NCI-H748 treated with DMSO at 0.1 percent for 48 hours (cell line): ENCODE data around the gene ZDHHC9.

Experiments used
- DNase-seq: peaks from one replicate; lab custom pipeline; 2025; lab: John Stamatoyannopoulos, UW

ZDHHC9 gene

DNA sequence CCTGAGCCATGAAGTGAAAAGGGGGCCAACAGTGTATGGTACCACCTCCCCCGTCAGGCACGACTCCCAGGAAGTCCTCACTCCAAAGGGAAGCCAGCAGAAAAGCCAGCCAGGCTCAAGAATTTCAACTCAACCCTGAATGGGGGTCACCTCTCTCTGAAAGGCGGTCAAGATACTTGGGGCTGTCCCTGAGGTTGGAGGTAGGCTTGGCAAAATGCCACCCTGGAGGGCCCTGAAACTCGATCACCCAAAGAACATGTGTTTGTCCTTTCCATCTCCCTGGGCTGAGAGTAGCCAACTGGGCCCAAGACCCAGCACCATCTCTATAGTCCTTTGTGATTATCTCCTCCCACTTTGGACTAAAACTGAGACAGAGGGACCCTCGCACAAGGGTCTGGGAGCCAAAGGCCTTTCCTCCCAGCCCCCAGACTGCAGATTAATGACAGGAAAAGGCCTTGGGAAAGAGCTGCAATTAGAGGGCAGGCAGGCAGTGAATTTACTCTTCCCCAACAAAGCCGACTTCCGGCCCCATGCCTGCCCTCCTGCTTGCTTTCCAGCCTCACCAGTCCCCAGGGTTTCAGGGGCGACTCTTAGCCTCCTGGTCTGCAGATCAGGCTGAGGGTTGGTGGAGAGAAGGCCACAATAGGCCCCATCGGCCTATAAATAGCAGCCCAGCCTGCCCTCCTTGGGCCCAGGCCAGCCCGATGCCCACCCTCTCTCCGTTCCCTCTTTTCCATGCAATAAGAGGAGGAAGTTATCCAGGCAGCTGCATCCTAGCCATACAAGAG lies 58.3 kb downstream of the ZDHHC9 start:
- no peak for DNase-seq

DNA sequence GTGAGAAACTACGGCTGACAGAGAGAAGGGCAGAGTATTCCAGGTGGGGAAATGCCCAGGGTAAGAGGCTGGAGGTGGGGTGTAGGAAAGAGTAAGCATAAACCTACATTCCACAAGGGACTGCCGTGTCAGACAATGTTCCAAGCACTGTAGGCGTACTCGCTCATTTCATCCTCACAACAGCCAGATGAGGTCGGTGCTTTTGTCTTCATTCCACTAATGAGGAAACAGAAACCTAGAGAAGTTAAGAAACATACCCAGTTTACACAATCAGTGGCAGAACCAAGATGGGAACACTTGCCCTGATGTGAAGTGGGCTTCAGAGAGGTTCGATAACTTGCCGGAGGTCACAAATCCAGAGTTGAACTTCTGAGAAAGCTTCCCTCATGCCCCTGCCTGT lies 59.3 kb downstream of the ZDHHC9 start:
- DNase-seq = no peak

- no peak for DNase-seq
Observed at GRCh38 chrX:129783291-129783713, 60.4 kb downstream of the ZDHHC9 start.

- no peak for DNase-seq
Observed at GRCh38 chrX:129782706-129783105, 61.0 kb downstream of the ZDHHC9 start.

DNA sequence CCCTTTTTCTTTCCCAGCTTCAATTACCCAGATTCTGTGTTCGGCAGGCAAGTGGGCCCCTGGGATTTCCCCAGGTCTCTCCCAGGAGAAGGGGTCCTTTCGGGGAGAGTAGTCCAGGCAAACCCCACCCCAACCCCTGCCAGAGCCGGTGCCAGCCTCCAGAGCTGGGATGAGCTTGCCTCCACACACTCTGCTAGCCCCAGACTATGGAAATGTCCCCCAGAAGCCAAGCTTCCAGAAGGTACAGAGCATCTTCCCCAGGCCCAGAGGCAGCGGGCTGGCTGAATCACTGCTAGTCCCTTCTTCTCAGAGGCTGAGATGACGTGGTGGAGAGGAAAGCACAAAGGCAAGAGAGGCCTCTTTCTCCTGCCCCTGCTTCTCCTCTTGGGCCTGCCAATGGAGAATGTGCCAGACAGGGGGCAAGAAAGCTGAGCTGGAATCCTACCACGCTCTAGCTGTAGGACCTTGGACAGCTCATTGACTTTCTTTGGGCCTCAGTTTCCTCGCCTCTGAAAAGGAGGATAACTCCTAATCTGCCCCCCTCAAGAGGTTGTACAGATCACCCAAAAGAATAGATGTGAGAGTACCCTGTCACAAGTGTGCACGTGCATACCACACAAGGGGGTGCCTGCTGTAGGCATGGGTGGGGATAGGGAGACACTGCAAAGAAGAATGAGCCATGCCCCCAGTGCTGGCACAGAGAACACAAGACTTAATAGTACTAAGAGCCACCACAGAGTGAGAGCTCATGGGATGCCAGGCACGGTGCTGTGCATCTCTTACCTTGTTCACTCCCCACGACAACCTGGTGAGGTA lies 61.8 kb downstream of the ZDHHC9 start:
- no peak for DNase-seq

DNA sequence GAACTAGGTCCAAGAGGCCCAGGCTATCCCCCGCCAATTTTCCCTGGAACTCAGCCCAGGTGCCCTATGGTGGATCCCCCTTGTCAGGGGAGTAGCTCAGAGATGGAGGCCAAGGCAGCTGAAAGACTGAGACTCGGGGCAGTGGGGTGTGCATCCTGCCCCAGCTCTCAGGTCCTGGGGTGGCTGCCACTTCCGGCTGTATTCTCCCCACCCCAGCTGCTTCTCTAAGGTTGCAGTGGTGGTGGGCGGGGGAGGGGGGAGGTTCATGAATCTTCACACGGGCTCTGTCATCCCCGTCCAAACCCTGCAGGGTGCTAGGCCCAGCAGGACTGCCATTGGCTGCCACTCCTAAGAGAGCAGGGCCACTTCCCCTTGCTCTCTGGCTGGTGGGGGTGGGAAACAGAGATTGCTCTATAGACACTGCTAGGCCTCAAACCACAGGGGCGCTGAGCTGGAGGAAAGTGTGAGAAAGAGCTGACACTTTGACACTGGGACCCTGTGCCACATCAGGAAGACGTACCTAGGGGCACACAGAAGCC lies 62.5 kb downstream of the ZDHHC9 start:
- DNase-seq = no peak

GRCh38 chrX:129780441-129781105 lies 63.1 kb downstream of the ZDHHC9 start:
- no peak for DNase-seq

DNA sequence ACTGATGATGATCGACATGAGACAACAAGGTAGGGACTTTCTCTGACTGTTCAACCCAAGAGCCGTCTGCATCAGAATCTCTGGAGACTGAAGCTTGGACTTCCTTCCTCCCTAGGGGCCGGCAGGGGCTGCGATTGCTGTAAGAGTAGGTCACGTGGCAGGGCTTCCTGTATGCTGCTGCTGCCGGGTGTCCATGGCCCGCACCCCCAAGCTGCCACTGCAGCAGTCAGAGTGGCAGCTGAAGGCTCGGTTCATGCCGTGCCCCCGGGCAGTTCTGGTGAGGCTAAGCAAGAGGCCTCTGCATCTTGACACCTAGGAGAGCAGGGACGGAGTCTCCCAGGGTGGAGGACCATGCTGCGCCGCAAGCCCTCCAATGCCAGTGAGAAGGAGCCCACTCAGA lies 63.9 kb downstream of the ZDHHC9 start, which contains the start of gene SASH3:
Gene SASH3 (plus strand): TSS at position 203 of the 400 bp plus-strand sequence. CDS start 149 bp downstream, at position 352.
- DNase-seq = no peak

DNA sequence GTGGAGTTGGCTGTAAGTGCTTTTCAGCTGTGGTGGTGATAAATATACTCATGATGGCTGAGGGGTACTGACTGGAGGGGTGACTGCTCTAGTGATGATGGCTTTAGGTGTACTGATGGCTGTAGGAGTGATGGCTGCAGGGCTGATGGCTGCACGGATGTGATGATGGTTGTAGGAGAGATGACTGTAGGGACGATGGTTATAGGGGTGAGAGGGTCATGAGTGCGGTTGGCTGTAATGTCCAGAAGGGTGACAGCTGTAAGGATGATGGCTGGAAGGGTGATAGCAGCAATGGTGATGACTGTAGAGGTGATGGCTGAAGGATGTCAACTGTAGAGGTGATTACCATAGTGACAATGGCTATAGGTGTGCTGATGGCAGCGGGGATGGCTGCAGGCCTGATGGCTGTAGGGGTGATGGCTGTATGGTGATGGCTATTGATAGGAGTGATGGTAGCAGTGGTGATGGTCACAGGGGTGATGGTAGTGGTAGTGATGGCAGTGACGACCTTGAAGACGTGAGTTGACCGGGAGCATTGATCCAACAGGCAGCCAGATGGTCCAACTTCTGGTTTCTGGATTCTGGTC lies 64.5 kb downstream of the ZDHHC9 start:
- DNase-seq = no peak

DNA sequence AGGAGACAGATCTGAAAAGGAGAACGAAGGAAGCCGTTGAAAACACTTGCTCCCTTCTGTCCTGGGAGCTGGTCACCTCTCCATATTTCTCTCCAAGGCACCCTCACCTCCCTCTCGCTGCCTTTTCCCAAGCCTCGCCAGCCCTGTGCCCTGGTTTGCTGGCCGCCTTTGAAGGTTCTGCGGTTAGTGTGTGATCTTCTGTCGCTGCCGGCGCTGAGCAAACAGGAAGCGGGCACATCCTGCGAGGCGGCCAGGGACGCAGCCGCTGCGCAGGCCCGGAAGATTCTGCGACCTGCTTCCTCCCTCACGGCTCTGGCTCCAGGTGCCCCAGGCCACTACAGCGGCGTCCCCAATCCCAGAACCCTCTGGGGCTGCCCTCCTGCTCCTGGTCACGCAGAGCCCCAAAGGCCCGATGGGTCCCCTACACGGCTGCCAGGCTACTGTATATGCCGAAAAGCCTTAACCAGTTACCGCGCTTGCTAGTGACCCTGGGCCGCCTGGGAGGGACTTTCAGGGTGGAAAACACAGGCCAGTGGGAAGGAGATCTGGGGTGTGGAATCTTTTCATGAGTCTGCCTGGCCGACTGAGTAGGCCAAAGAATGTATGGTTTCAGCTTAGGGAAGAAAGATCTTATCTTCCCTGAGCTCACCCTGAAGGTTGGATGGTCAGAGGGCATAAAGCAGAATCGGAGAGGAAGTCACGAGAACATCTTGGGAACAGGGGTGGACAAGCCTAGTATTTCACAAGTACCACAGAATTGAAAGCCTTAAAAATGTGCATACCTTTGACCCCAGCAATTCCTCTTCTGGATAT lies 66.3 kb downstream of the ZDHHC9 start:
- no peak for DNase-seq

GRCh38 chrX:129773649-129774458 lies 69.8 kb downstream of the ZDHHC9 start:
- no peak for DNase-seq

DNA sequence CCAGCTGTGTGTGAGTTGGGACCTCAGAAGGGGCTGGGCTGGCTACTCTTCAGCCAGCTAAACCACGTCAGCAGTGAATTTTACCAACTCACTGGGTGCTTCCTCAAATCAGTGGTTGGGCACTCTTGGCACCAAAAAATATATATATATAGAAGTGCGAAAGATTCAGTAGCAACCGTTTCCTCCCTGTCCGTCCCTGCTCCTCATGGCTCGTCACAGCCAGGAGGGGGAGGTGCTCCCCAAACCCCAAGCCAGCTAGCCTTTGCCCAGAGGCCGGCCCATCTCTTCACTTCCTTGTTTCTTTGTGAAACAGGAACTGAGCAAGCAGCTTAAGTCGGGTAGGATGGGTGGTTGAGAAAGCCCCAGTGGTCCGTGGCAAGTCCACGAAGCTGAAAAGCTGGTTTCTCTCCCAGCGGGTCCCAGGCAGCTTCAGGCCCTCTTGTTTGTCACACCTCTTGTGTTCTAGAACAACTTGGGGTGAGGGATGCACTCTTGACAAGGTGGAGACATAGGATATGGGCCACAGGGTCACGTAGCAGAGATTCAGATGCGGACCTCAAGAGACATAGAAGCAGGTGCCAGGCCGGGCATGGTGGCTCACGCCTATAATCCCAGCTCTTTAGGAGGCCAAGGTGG lies 70.8 kb downstream of the ZDHHC9 start:
- DNase-seq = no peak

- DNase-seq = no peak
Observed at GRCh38 chrX:129771266-129771995, 72.3 kb downstream of the ZDHHC9 start.

GRCh38 chrX:129769467-129770154 lies 74.1 kb downstream of the ZDHHC9 start:
- DNase-seq = no peak

GRCh38 chrX:129768586-129769466 lies 74.9 kb downstream of the ZDHHC9 start:
- no peak for DNase-seq

DNA sequence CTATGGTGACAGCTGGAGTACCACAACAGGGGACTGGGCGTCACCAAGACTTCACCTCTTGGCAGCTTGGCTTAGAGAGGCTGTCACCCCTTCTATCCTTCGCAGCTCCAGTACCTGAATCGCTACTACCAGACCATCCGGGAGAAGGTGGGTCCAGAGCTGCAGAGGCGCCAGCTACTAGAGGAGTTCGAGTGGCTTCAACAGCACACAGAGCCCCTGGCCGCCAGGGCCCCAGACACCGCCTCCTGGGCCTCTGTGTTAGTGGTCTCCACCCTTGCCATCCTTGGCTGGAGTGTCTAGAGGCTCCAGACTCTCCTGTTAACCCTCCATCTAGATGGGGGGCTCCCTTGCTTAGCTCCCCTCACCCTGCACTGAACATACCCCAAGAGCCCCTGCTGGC lies 75.5 kb downstream of the ZDHHC9 start:
- DNase-seq = no peak

DNA sequence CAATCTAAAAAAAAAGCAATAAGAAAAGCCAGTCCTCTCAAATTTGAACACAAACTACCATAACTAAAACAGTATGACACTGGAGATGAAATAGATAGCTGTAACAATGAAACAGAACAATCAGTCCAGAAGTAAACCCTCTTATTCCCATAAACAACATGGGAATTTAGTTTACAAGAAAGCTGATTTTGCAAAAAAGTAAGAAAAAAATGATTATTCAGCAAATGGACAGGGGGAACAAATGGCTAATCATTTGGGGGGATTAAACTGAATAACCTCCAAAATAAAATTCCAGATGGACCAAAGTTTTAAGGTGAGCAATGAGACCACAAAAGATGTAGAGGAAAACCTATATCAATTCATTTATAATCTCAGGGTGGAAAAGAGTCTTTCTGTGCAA lies 80.0 kb downstream of the ZDHHC9 start:
- no peak for DNase-seq
